Astrocyte (in vitro differentiated cells and primary cell): ENCODE results near the gene HS6ST3. TPM values are rescaled to one million over a fixed set of nuclear protein-coding genes. Genes with fewer than 3 reads are reported as not detected.

ENCODE experiments used
- DNase-seq: peaks from one replicate; pipeline ENCODE4 v3.0.0-alpha.2; 2010; ENCODE audit warnings: low read depth
- FAIRE-seq: peaks from 2 replicates; lab custom pipeline; 2011; peaks lifted over from hg19 to GRCh38; lab: Jason Lieb, UNC
- H2AFZ ChIP-seq: 2 replicates; pipeline ENCODE4 v1.6.0; 2012; ENCODE audit warnings: low read depth, low read length, inconsistent platforms
- H3K27ac ChIP-seq: 2 replicates; pipeline ENCODE4 v1.5.1; 2011; ENCODE audit warnings: low read depth, low read length, inconsistent platforms
- H3K27me3 ChIP-seq: 2 replicates; pipeline ENCODE4 v1.6.0; 2011; ENCODE audit warnings: low read length, inconsistent platforms; ENCODE audit not compliant: insufficient read depth
- H3K36me3 ChIP-seq: 2 replicates; pipeline ENCODE4 v1.5.1; 2011; ENCODE audit warnings: low read length, inconsistent platforms; ENCODE audit not compliant: insufficient read depth
- H3K4me1 ChIP-seq: 2 replicates; pipeline ENCODE4 v1.5.1; 2011; ENCODE audit warnings: low read length, inconsistent platforms; ENCODE audit not compliant: insufficient read depth
- H3K4me2 ChIP-seq: 2 replicates; pipeline ENCODE4 v1.6.0; 2012; ENCODE audit warnings: low read length, inconsistent platforms
- H3K4me3 ChIP-seq: 2 replicates; pipeline ENCODE4 v1.5.1; 2011; ENCODE audit warnings: low read depth, mild to moderate bottlenecking, low read length, inconsistent platforms; ENCODE audit not compliant: insufficient read depth
- H3K79me2 ChIP-seq: 2 replicates; pipeline ENCODE4 v1.6.0; 2012; ENCODE audit warnings: mild to moderate bottlenecking, low read length, inconsistent platforms; ENCODE audit not compliant: insufficient read depth
- H3K9ac ChIP-seq: 2 replicates; pipeline ENCODE4 v1.6.0; 2012; ENCODE audit warnings: mild to moderate bottlenecking, low read length, inconsistent platforms
- H3K9me3 ChIP-seq: 2 replicates; pipeline ENCODE4 v1.5.1; 2012; ENCODE audit warnings: low read depth, mild to moderate bottlenecking, low read length, inconsistent platforms; ENCODE audit not compliant: insufficient read depth
- H4K20me1 ChIP-seq: 2 replicates; pipeline ENCODE4 v1.6.0; 2012; ENCODE audit warnings: low read length, inconsistent platforms; ENCODE audit not compliant: insufficient read depth
- H3K27ac Mint-ChIP-seq: one replicate; pipeline ENCODE4 v1.8.0; 2021; ENCODE audit warnings: mild to moderate bottlenecking, mixed read lengths; ENCODE audit not compliant: unreplicated experiment
- H3K27me3 Mint-ChIP-seq: one replicate; pipeline ENCODE4 v1.8.0; 2021; ENCODE audit warnings: low read depth, mixed read lengths; ENCODE audit not compliant: unreplicated experiment
- H3K36me3 Mint-ChIP-seq: one replicate; pipeline ENCODE4 v1.8.0; 2021; ENCODE audit warnings: low read depth, mixed read lengths; ENCODE audit not compliant: unreplicated experiment
- H3K4me1 Mint-ChIP-seq: one replicate; pipeline ENCODE4 v1.8.0; 2021; ENCODE audit warnings: low read depth, mixed read lengths; ENCODE audit not compliant: unreplicated experiment
- H3K4me3 Mint-ChIP-seq: one replicate; pipeline ENCODE4 v1.8.0; 2021; ENCODE audit warnings: mild to moderate bottlenecking, moderate library complexity, mixed read lengths; ENCODE audit not compliant: unreplicated experiment
- H3K9me3 Mint-ChIP-seq: one replicate; pipeline ENCODE4 v1.8.0; 2021; ENCODE audit warnings: mild to moderate bottlenecking, mixed read lengths; ENCODE audit not compliant: unreplicated experiment
- CTCF ChIP-seq: IDR thresholded peaks from 2 replicates; pipeline ENCODE4 v1.5.1; 2011; ENCODE audit warnings: low read depth, mild to moderate bottlenecking, inconsistent platforms, low read length, moderate library complexity; ENCODE audit not compliant: insufficient read depth
- EZH2 ChIP-seq: IDR thresholded peaks from 2 replicates; pipeline ENCODE4 v1.6.1; 2012; ENCODE audit warnings: mild to moderate bottlenecking, low read length, inconsistent platforms; ENCODE audit not compliant: insufficient read depth
- total RNA-seq: library from RNA; stranded (reverse); gene quantifications from 2 replicates; pipeline ENCODE4 v1.2.1, GENCODE V29; 2021

Gene HS6ST3
- total RNA-seq, 1 donor from 2014 or later = 0.07 TPM

DNA sequence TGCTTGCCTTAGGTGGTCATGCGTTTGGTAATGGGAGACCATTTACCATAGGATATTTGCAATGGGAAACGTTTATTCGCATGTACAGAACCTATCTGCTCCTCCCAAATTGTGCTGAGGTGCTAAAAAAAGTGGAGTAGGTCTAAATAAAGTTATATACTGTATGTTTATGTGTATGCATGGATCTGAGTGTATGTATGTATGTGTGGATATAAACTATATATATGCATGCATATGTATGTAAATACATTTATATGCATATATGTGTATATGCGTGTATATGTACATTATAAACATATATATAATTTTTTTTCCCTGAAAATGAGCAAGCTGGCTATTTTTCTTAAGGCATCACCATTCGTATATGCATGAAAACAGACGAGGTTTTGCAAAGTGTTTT is 95.9 kb downstream of the HS6ST3 start:
- H4K20me1 ChIP-seq = no peaks in the 10 kb centered on the region
- FAIRE-seq = no peak

GRCh38 chr13:96191367-96191766 is 101.5 kb downstream of the HS6ST3 start:
- no peak overlapping the region for H3K27ac Mint-ChIP-seq
- H3K36me3 ChIP-seq = no peaks in the 10 kb centered on the region

More for the DNA sequence above, 95.9 kb downstream of the HS6ST3 start:
- H3K79me2 ChIP-seq = no peaks in the 10 kb centered on the region
- H3K9me3 ChIP-seq = no peaks in the 10 kb centered on the region
- no peaks in the 10 kb centered on the region for H3K27me3 Mint-ChIP-seq
- no peaks in the 10 kb centered on the region for H3K4me1 Mint-ChIP-seq
- no peak overlapping the region for H3K27ac ChIP-seq
- H3K36me3 Mint-ChIP-seq = no peaks in the 10 kb centered on the region
- no peaks in the 10 kb centered on the region for H3K27me3 ChIP-seq
- no peak overlapping the region for H2AFZ ChIP-seq
- TF ChIP-seq CTCF (no peak), EZH2 (no peak)
- H3K27ac Mint-ChIP-seq = no peak overlapping the region
- H3K9me3 Mint-ChIP-seq = no peaks in the 10 kb centered on the region
- no peak overlapping the region for H3K4me3 Mint-ChIP-seq
- H3K4me1 ChIP-seq = no peaks in the 10 kb centered on the region
- H3K4me3 ChIP-seq = no peak overlapping the region
- H3K9ac ChIP-seq = no peak overlapping the region
- no peak for DNase-seq
- H3K4me2 ChIP-seq = no peak overlapping the region
- H3K36me3 ChIP-seq = no peaks in the 10 kb centered on the region

GRCh38 chr13:96193728-96194310 is 103.9 kb downstream of the HS6ST3 start:
- TF ChIP-seq EZH2 = no peak
- no peak for TF ChIP-seq CTCF
- H3K27ac Mint-ChIP-seq = no peak overlapping the region

More at GRCh38 chr13:96191367-96191766, 101.5 kb downstream of the HS6ST3 start:
- Mint-ChIP-seq H3K36me3 (no peaks in the 10 kb centered on the region), H3K4me3 (no peak overlapping the region), H3K27me3 (no peaks in the 10 kb centered on the region), H3K9me3 (peaks cover 2% of the 10 kb centered on the region), H3K4me1 (no peaks in the 10 kb centered on the region)
- no peak overlapping the region for H3K27ac ChIP-seq
- FAIRE-seq (peak; percentile 9), DNase-seq (no peak)
- H3K9ac ChIP-seq = no peak overlapping the region
- H3K9me3 ChIP-seq = no peaks in the 10 kb centered on the region
- H4K20me1 ChIP-seq = no peaks in the 10 kb centered on the region
- no peaks in the 10 kb centered on the region for H3K79me2 ChIP-seq
- H2AFZ ChIP-seq = no peak overlapping the region
- H3K27me3 ChIP-seq = no peaks in the 10 kb centered on the region
- H3K4me2 ChIP-seq = no peak overlapping the region
- H3K4me1 ChIP-seq = no peaks in the 10 kb centered on the region
- no peak overlapping the region for H3K4me3 ChIP-seq
- no peak for TF ChIP-seq EZH2

More at GRCh38 chr13:96193728-96194310, 103.9 kb downstream of the HS6ST3 start:
- no peak overlapping the region for H3K4me3 Mint-ChIP-seq
- H3K9me3 Mint-ChIP-seq = peaks cover 2% of the 10 kb centered on the region
- H3K27ac ChIP-seq = no peak overlapping the region
- H4K20me1 ChIP-seq = no peaks in the 10 kb centered on the region
- no peaks in the 10 kb centered on the region for H3K36me3 ChIP-seq
- H3K27me3 Mint-ChIP-seq = no peaks in the 10 kb centered on the region
- H3K36me3 Mint-ChIP-seq = no peaks in the 10 kb centered on the region
- H3K9me3 ChIP-seq = no peaks in the 10 kb centered on the region
- H3K27me3 ChIP-seq = no peaks in the 10 kb centered on the region
- H3K9ac ChIP-seq = no peak overlapping the region
- FAIRE-seq = no peak
- DNase-seq = no peak
- H2AFZ ChIP-seq = no peak overlapping the region
- H3K4me3 ChIP-seq = no peak overlapping the region
- no peaks in the 10 kb centered on the region for H3K4me1 ChIP-seq
- H3K4me2 ChIP-seq = no peak overlapping the region
- H3K4me1 Mint-ChIP-seq = no peaks in the 10 kb centered on the region
- no peaks in the 10 kb centered on the region for H3K79me2 ChIP-seq
